GM12874 (cell line): ENCODE measurements around the gene CKB.

ENCODE experiments used
- TF ChIP-seq, protein P1 (sequence below): IDR thresholded peaks from 2 replicates; pipeline ENCODE4 v1.5.1; 2011; ENCODE audit warnings: low read depth, mild to moderate bottlenecking, control low read depth, low read length, moderate library complexity; ENCODE audit not compliant: insufficient read depth

CKB gene

DNA sequence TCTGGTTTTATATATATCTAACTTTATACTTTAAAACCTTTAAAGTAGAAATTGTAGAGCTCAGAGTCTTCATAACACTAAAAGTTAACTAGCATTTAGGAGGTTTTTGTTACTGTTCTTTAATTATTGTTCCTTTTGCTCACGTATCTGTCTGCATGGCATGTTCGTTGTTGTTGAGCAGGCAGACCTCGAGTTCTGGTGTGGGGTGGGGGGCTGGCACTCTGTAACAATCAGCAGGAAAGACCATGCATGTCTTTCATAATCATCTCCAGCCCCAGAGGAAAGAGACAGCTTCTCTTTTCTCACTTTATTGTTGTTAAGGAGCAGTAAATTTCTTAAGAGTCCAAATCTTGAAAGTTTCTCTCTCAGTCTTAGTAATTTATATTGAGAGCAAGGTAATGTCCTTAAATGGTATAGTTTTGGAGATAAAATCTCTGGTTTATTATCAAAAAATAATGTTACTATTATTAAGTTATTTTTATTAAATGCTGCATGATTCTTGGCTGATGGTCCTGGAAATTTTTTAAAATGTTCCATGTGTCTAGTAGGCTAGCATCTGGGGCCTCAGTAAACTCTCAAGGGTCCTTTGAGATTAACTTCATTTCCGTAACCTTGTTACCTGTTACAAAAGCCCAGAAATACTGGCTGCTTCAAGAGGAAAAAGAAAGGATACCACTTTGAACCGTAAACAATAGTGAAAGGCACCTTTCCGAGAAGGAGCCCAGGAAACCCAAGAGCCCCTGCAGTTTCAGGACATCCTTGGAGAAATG, 30.3 kb downstream of the CKB start:
- TF ChIP-seq, protein P1, sequence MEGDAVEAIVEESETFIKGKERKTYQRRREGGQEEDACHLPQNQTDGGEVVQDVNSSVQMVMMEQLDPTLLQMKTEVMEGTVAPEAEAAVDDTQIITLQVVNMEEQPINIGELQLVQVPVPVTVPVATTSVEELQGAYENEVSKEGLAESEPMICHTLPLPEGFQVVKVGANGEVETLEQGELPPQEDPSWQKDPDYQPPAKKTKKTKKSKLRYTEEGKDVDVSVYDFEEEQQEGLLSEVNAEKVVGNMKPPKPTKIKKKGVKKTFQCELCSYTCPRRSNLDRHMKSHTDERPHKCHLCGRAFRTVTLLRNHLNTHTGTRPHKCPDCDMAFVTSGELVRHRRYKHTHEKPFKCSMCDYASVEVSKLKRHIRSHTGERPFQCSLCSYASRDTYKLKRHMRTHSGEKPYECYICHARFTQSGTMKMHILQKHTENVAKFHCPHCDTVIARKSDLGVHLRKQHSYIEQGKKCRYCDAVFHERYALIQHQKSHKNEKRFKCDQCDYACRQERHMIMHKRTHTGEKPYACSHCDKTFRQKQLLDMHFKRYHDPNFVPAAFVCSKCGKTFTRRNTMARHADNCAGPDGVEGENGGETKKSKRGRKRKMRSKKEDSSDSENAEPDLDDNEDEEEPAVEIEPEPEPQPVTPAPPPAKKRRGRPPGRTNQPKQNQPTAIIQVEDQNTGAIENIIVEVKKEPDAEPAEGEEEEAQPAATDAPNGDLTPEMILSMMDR, result no peak

DNA sequence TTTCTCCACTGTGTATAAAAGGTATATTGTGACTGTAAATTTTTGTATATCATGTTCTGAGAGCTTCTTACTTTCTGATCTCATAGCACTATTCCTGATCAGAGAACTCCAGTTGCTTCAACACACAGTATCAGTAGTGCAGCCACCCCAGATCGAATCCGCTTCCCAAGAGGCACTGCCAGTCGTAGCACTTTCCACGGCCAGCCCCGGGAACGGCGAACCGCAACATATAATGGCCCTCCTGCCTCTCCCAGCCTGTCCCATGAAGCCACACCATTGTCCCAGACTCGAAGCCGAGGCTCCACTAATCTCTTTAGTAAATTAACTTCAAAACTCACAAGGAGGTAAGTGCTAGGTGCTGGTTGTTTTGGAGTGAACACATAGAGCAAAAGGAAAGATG, 30.9 kb downstream of the CKB start:
- TF ChIP-seq, protein P1, result no peak

DNA sequence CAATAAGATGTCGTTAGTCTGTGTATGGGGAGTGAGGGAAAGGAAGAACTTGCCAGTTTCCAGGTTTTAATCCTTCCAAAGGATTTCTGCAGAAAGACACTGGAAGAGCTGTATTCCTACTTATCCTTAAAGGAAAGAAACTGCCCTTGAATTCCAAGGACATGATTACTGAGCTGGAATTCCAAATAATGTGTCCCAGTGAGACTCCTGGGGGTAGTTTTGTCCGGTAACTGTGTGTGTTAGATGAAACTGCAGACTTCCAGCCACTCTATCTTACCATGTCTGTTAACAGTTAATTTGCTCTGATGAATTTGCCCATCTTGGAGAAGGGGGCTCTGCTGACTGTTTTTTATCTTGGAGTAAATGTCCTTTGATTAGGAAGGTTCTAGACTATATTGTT, 33.0 kb downstream of the CKB start:
- TF ChIP-seq, protein P1, result no peak

DNA sequence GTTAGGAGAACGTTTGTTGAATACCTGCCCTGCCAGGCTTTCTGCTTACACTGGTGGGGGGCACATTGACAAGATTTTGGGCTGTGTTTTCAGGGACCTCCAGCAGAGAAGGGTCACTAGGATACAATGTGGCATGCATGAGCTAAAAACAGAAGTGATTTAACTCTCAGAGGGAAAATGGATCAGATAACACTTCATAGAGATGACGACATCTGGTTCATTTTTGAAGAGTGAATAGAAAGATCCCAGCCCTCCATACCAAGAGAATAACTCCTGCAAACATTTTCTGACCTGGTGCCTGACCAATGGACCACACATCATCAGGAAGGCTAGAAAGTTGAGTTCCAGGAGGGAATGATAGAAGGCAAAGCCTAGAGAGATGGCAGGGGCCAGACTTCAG, 33.7 kb downstream of the CKB start:
- TF ChIP-seq, protein P1, result no peak

DNA sequence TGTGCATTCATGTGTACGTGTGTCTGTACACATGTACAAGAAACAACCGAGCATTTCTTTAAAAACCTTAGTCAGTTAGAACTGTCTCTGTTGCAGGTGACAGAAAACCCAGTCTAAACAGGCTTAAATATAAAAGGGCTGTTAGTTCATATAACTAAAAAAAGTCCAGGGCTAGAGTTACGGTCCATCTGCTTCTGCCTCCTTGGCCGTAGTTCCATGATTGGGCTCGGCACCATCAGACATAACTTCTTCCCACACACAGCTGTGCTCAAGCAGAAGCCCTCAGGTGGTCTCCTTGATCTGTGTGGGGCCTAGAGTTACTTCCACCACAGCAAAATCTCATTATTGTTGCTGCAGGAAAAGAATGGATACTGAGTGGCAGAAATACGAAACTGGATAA, 34.6 kb downstream of the CKB start:
- TF ChIP-seq, protein P1, result no peak

DNA sequence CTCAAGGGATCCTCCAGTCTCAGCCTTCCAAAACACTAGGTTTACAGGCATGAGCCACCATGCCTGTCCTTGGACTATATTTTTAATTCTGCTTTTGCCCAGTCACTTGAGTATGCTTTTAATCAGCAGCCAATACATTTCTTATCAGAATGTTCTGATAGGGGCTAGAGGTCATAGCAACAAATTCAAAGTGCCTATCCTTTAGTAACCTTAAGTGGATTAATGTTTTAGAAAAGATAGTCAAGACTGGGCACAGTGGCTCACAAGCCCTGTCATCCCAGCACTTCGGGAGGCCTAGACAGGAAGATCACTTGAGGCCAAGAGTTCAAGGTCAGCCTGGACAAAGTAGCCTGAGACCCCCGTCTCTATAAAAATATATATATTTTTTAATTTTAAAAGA, 37.1 kb downstream of the CKB start:
- TF ChIP-seq, protein P1, result no peak

DNA sequence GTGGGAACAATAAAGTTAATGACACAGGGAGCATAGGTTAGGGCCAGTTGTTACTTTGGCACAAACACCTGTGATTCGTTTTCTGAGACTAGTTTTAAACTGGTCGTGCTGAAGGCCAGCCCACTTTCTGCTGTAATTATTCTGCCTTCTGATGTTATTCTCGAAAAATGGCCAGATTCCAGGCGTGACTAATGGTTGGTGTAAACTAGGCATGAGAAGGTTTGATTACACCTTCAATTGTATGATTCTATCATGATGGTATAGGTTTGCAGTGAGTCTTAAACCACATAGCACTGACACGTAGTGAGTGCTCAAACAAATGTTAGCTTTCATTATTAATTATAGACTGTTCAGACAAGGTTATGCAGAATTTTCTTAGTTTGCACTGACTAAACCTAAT, 39.0 kb downstream of the CKB start:
- TF ChIP-seq, protein P1, result no peak
